Spleen (tissue), 7 donors: ENCODE data around the gene COL5A1.

Source experiments
- CTCF ChIP-seq, 11 experiments: fragments of 200-600 bp in 7 of 11; fragments of 450-650 bp in 4 of 11; sonication (generic) in 4 of 11; IDR thresholded peaks in 8 of 11; conservative IDR thresholded peaks in 3 of 11; 1 replicate in 7 of 11; 2 replicates in 4 of 11; pipeline versions ENCODE4 v1.4.0 to v1.8.0; 2016 to 2021; ENCODE audit warnings: antibody characterized with exemption in 11 of 11, inconsistent platforms in 4 of 11, mild to moderate bottlenecking in 1 of 11
- POLR2A ChIP-seq, 3 donors: fragments of 450-650 bp; IDR thresholded peaks; one replicate each; pipeline ENCODE4 v1.5.1; 2017; ENCODE audit warnings: antibody characterized with exemption in 3 of 3, mild to moderate bottlenecking in 1 of 3
- donor health status: DM: no; HTN: no; CAD: no; lungs with moderate emphysema.
- donor health status: DM: no; HTN: no; CAD: no.
- donor health status: DM: no; HTN: no; CAD: no.

DNA sequence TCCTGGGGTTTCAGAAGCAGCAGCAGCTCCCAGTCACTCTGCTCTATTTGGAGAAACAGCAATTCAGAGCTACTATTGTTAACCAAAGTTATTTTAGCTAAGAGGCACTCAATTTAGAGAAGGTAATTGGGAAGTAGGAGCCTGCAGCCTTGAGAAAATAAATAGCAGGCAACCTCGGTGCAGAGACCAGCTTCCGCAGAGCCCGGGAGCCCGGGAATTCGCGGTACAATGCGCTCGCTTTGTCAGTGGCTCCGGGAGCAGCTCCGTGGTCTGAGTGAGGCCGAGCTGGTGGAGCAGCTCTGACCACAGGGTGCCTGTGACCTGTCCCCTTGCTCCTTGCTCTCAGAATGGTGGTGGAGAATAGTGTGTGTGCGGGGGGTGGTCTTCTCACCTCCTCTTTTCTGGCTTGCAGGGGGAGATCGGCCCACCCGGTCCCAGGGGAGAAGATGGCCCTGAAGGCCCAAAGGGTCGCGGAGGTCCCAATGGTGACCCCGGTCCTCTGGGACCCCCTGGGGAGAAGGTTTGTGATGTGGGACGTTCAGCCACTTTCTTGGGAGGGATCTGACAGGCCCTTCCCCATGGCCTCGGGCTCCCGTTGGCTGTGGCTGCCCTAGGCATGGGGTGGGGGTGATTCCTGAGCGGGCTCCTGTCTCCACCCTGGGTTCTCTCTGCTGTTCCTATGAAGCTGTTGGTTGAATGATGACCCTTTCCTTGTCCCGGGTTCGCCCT, 143.1 kb downstream of the COL5A1 start:
- no peak for TF ChIP-seq POLR2A (IDR thresholded peaks at IDR 0.05)
- TF ChIP-seq CTCF (IDR thresholded peaks at IDR 0.05 in 8 of 11, conservative IDR thresholded peaks at IDR 0.05 in 3 of 11): no peak
